Panc1 (cell line): ENCODE results near the gene CXCR3. TPM values are rescaled to one million over a fixed set of nuclear protein-coding genes. Genes with fewer than 3 reads are reported as not detected.

Experiments
- ATAC-seq: fragments of 200-7000 bp; cut with Tn5 transposase; 2 replicates; pipeline ENCODE4 v1.9.1; 2020; ENCODE audit warnings: mild to moderate bottlenecking, moderate library complexity
- BruUV-seq: library from RNA; stranded (reverse); fragments of 400-500 nt; replicated peaks from 2 replicates; lab custom pipeline; 2021; lab: Mats Ljungman, UMichigan
- CTCF ChIA-PET: fragments of 300-600 bp; sonication (Branson Sonifier 250); formaldehyde crosslinking; loops from one replicate; lab custom pipeline; 2022; ENCODE audit warnings: antibody characterized with exemption; lab: Charles Lee
- POLR2A ChIA-PET: fragments of 300-600 bp; sonication (Branson Sonifier 250); formaldehyde crosslinking; loops from one replicate; lab custom pipeline; 2022; ENCODE audit warnings: antibody characterized with exemption; lab: Charles Lee
- DNase-seq: peaks from one replicate; pipeline ENCODE4 v3.0.0-alpha.2; 2010; ENCODE audit warnings: low read depth, low spot score
- H3K27ac ChIP-seq: 2 replicates; pipeline ENCODE4 v1.5.1; 2011; ENCODE audit warnings: mild to moderate bottlenecking, low read length, inconsistent platforms
- H3K27me3 ChIP-seq: fragments of 200-500 bp; sonication (Bioruptor generic); 2 replicates; pipeline ENCODE4 v1.6.0; 2014; ENCODE audit warnings: low read length, inconsistent platforms; ENCODE audit not compliant: control insufficient read depth, insufficient read depth
- H3K36me3 ChIP-seq: fragments of 200-500 bp; sonication (Bioruptor generic); 2 replicates; pipeline ENCODE4 v1.5.1; 2014; ENCODE audit warnings: inconsistent platforms, mild to moderate bottlenecking, low read length, moderate library complexity; ENCODE audit not compliant: control insufficient read depth, insufficient read depth
- H3K4me1 ChIP-seq: 2 replicates; pipeline ENCODE4 v1.5.1; 2011; ENCODE audit warnings: inconsistent platforms, mild to moderate bottlenecking, low read length, moderate library complexity; ENCODE audit not compliant: control insufficient read depth, insufficient read depth
- H3K4me3 ChIP-seq, 2 experiments: 2 replicates each; pipeline ENCODE4 v1.5.1; 2011 to 2012; ENCODE audit warnings: low read depth in 2 of 2, low read length in 2 of 2, mild to moderate bottlenecking in 2 of 2, inconsistent platforms in 1 of 2, moderate library complexity in 1 of 2
- H3K9me3 ChIP-seq: fragments of 200-500 bp; sonication (Bioruptor generic); 2 replicates; pipeline ENCODE4 v1.5.1; 2014; ENCODE audit warnings: low read depth, mild to moderate bottlenecking, inconsistent platforms, low read length, moderate library complexity; ENCODE audit not compliant: control insufficient read depth, insufficient read depth
- POLR2AphosphoS5 ChIP-seq: IDR thresholded peaks from 2 replicates; pipeline ENCODE4 v1.6.1; 2012; ENCODE audit warnings: mild to moderate bottlenecking, low read depth, low read length, moderate library complexity
- REST ChIP-seq, 2 experiments: IDR thresholded peaks; 2 replicates each; pipeline ENCODE4 v1.6.1; 2011 to 2012; ENCODE audit warnings: low read depth in 2 of 2, control low read depth in 1 of 2, low read length in 1 of 2, mild to moderate bottlenecking in 1 of 2, moderate library complexity in 1 of 2; ENCODE audit not compliant: insufficient read depth in 1 of 2
- SIN3A ChIP-seq: IDR thresholded peaks from 2 replicates; pipeline ENCODE4 v1.6.1; 2012; ENCODE audit warnings: low read depth, mild to moderate bottlenecking, low read length, moderate library complexity, borderline replicate concordance; ENCODE audit not compliant: insufficient read depth
- TCF7L2 ChIP-seq: IDR thresholded peaks from 2 replicates; pipeline ENCODE4 v1.6.1; 2011; ENCODE audit warnings: mild to moderate bottlenecking, low read depth, low read length, inconsistent platforms
- in situ Hi-C: cut with HindIII; loops from 2 replicates; pipeline ENCODE4 v1.10.0; 2016; ENCODE audit warnings: low sequenced_read_pairs, low pct_unique_long_range_greater_than_20kb
- intact Hi-C: fragments of 100-400 bp; cut with micrococcal nuclease; formaldehyde crosslinking; loops from one replicate; pipeline ENCODE4 v1.10.0; 2022; ENCODE audit not compliant: unreplicated experiment
- total RNA-seq: library from RNA; stranded (reverse); gene quantifications from one replicate; pipeline ENCODE4 v1.2.1, GENCODE V29; 2021; ENCODE audit not compliant: unreplicated experiment
- TF ChIP-seq, protein P1 (sequence below): fragments of 450-650 bp; IDR thresholded peaks from 2 replicates; pipeline ENCODE4 v1.5.1; 2017; ENCODE audit warnings: mild to moderate bottlenecking

CXCR3 gene
- total RNA-seq, 1 experiment from 2014 or later: not detected

GRCh38 chrX:71629467-71629866 is 11.2 kb upstream of the CXCR3 start:
- no peaks in the 10 kb centered on the region for H3K36me3 ChIP-seq
- no peak for TF ChIP-seq REST (IDR thresholded peaks at IDR 0.05; ENCODE audit: insufficient read depth in 1 of 2, low read depth in 2 of 2, low read length in 1 of 2)
- TF ChIP-seq POLR2AphosphoS5: no peak
- TF ChIP-seq, protein P1, sequence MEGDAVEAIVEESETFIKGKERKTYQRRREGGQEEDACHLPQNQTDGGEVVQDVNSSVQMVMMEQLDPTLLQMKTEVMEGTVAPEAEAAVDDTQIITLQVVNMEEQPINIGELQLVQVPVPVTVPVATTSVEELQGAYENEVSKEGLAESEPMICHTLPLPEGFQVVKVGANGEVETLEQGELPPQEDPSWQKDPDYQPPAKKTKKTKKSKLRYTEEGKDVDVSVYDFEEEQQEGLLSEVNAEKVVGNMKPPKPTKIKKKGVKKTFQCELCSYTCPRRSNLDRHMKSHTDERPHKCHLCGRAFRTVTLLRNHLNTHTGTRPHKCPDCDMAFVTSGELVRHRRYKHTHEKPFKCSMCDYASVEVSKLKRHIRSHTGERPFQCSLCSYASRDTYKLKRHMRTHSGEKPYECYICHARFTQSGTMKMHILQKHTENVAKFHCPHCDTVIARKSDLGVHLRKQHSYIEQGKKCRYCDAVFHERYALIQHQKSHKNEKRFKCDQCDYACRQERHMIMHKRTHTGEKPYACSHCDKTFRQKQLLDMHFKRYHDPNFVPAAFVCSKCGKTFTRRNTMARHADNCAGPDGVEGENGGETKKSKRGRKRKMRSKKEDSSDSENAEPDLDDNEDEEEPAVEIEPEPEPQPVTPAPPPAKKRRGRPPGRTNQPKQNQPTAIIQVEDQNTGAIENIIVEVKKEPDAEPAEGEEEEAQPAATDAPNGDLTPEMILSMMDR: no peak
- no peak for TF ChIP-seq TCF7L2
- TF ChIP-seq SIN3A: no peak
- in situ Hi-C loops (no loop called here), intact Hi-C loops (no loop called here)
- CTCF ChIA-PET: no interaction called here
- DNase-seq: no peak
- POLR2A ChIA-PET: no interaction called here
- no peak for ATAC-seq
- no peak overlapping the region for H3K4me3 ChIP-seq
- no peaks in the 10 kb centered on the region for H3K27me3 ChIP-seq
- no TSS peak for BruUV-seq
- H3K9me3 ChIP-seq: no peaks in the 10 kb centered on the region
- no peak overlapping the region for H3K27ac ChIP-seq
- H3K4me1 ChIP-seq: no peaks in the 10 kb centered on the region

- POLR2A ChIA-PET: no interaction called here
- no peaks in the 10 kb centered on the region for H3K27me3 ChIP-seq
- DNase-seq (no peak), ATAC-seq (no peak)
- intact Hi-C loops (no loop called here), in situ Hi-C loops (no loop called here)
- no peak overlapping the region for H3K4me3 ChIP-seq
- no peaks in the 10 kb centered on the region; the same call in 1 of the 2 replicates for H3K4me1 ChIP-seq
- H3K27ac ChIP-seq: no peak overlapping the region
- BruUV-seq: no TSS peak
- CTCF ChIA-PET: no interaction called here
- TF ChIP-seq POLR2AphosphoS5 (no peak), SIN3A (no peak), REST (IDR thresholded peaks at IDR 0.05; ENCODE audit: insufficient read depth in 1 of 2, low read depth in 2 of 2, low read length in 1 of 2) (no peak), TCF7L2 (no peak)
- TF ChIP-seq, protein P1: no peak
- no peaks in the 10 kb centered on the region for H3K9me3 ChIP-seq
- H3K36me3 ChIP-seq: no peaks in the 10 kb centered on the region
Measured at GRCh38 chrX:71627588-71628404, 9.5 kb upstream of the CXCR3 start.
